Keratinocyte (primary cell): ENCODE data around the gene ZNF710. TPM values are rescaled to one million over a fixed set of nuclear protein-coding genes. Genes with fewer than 3 reads are reported as not detected.

ENCODE experiments used
- DNase-seq: peaks from one replicate; pipeline ENCODE4 v3.0.0-alpha.2; 2011; ENCODE audit warnings: low read depth, missing footprints, low spot score
- FAIRE-seq: peaks from 2 replicates; lab custom pipeline; 2011; peaks lifted over from hg19 to GRCh38; lab: Jason Lieb, UNC
- H2AFZ ChIP-seq: 2 replicates; pipeline ENCODE4 v1.6.0; 2012; ENCODE audit warnings: low read length, control low read depth, inconsistent platforms; ENCODE audit not compliant: control insufficient read depth
- H3K27ac ChIP-seq: 2 replicates; pipeline ENCODE4 v1.5.1; 2011; ENCODE audit warnings: low read length; ENCODE audit not compliant: control insufficient read depth, insufficient read depth
- H3K27me3 ChIP-seq: 3 replicates; pipeline ENCODE4 v1.6.0; 2011; ENCODE audit warnings: low read length; ENCODE audit not compliant: control insufficient read depth, insufficient read depth; ENCODE audit errors: extremely low read depth
- H3K36me3 ChIP-seq, 2 experiments: 2 replicates in 1 of 2; 3 replicates in 1 of 2; pipeline ENCODE4 v1.5.1; 2011; ENCODE audit warnings: low read length in 2 of 2, mild to moderate bottlenecking in 1 of 2; ENCODE audit not compliant: control insufficient read depth in 2 of 2, insufficient read depth in 2 of 2; ENCODE audit errors: extremely low read depth in 1 of 2
- H3K4me1 ChIP-seq: 3 replicates; pipeline ENCODE4 v1.5.1; 2011; ENCODE audit warnings: low read length; ENCODE audit not compliant: control insufficient read depth, insufficient read depth; ENCODE audit errors: extremely low read depth
- H3K4me2 ChIP-seq: 3 replicates; pipeline ENCODE4 v1.6.0; 2011; ENCODE audit warnings: low read depth, low read length; ENCODE audit not compliant: control insufficient read depth, insufficient read depth; ENCODE audit errors: extremely low read depth
- H3K4me3 ChIP-seq, 3 experiments: fragments of 200-600 bp in 1 of 3; sonication (generic) in 1 of 3; 2 replicates in 2 of 3; 3 replicates in 1 of 3; pipeline ENCODE4 v1.5.1; 2011 to 2016; ENCODE audit warnings: low read length in 3 of 3, mild to moderate bottlenecking in 3 of 3, control low read depth in 2 of 3, inconsistent platforms in 1 of 3, low read depth in 1 of 3, mixed read lengths in 1 of 3, mixed run types in 1 of 3, moderate library complexity in 1 of 3; ENCODE audit not compliant: control insufficient read depth in 2 of 3, insufficient read depth in 2 of 3; ENCODE audit errors: extremely low read depth in 1 of 3
- H3K79me2 ChIP-seq: 2 replicates; pipeline ENCODE4 v1.6.0; 2012; ENCODE audit warnings: low read length; ENCODE audit not compliant: control insufficient read depth, insufficient read depth
- H3K9ac ChIP-seq: 3 replicates; pipeline ENCODE4 v1.6.0; 2011; ENCODE audit warnings: low read length; ENCODE audit not compliant: control insufficient read depth, insufficient read depth; ENCODE audit errors: extremely low read depth
- H3K9me1 ChIP-seq: 3 replicates; pipeline ENCODE4 v1.6.0; 2011; ENCODE audit warnings: low read length; ENCODE audit not compliant: control insufficient read depth, insufficient read depth; ENCODE audit errors: extremely low read depth
- H3K9me3 ChIP-seq: 2 replicates; pipeline ENCODE4 v1.5.1; 2012; ENCODE audit warnings: low read depth, low read length; ENCODE audit not compliant: control insufficient read depth
- H4K20me1 ChIP-seq: 3 replicates; pipeline ENCODE4 v1.6.0; 2011; ENCODE audit warnings: low read length; ENCODE audit not compliant: control insufficient read depth, insufficient read depth; ENCODE audit errors: extremely low read depth
- CTCF ChIP-seq, 3 experiments: IDR thresholded peaks in 1 of 3; conservative IDR thresholded peaks in 1 of 3; optimal IDR thresholded peaks in 1 of 3; 2 replicates in 2 of 3; 3 replicates in 1 of 3; pipeline versions ENCODE3 to v1.5.1; 2011; ENCODE audit warnings: low read length in 3 of 3, mild to moderate bottlenecking in 3 of 3, moderate library complexity in 2 of 3, control low read depth in 1 of 3, inconsistent platforms in 1 of 3; ENCODE audit not compliant: insufficient read depth in 2 of 3; ENCODE audit errors: extremely low read depth in 1 of 3
- EZH2 ChIP-seq: IDR thresholded peaks from one replicate; pipeline ENCODE4 v1.6.1; 2012; ENCODE audit warnings: inconsistent platforms, mild to moderate bottlenecking, low read length, moderate library complexity
- dilution Hi-C: fragments of 300-500 bp; cut with MboI; formaldehyde crosslinking; loops from one replicate; pipeline ENCODE4 v1.7.0; 2020; ENCODE audit warnings: low sequenced_read_pairs; ENCODE audit not compliant: extremely low pct_ligation_motif_present
- polyA plus RNA-seq, 5 experiments: library from polyadenylated mRNA; depleted of rRNA in 3 of 5; stranded (reverse) in 3 of 5; stranded (forward) in 1 of 5; unstranded in 1 of 5; fragments of >200 nt; gene quantifications; 1 replicate in 1 of 5; 2 replicates in 3 of 5; 3 replicates in 1 of 5; pipeline versions ENCODE4 v1.2.1 to v1.2.3, GENCODE V29; 2011 to 2012; ENCODE audit warnings: missing spikeins in 2 of 5, low read depth in 1 of 5, low replicate concordance in 1 of 5

ZNF710 gene
- polyA plus RNA-seq, 1 donor (not counting 4 experiments of a cell fraction or from before 2014, with no cell fraction given): 4.5 TPM

GRCh38 chr15:90008607-90009006 lies 7.5 kb downstream of the ZNF710 start:
- H3K9me3 ChIP-seq: peaks cover 4% of the 10 kb centered on the region
- dilution Hi-C loops: no loop called here
- peaks cover 67% of the 10 kb centered on the region for H3K79me2 ChIP-seq
- no peak overlapping the region for H3K4me2 ChIP-seq
- H3K4me3 ChIP-seq: no peak overlapping the region
- peaks cover 8% of the 10 kb centered on the region for H3K9me1 ChIP-seq
- H3K27ac ChIP-seq: no peak overlapping the region
- no peak for TF ChIP-seq CTCF (optimal IDR thresholded peaks at IDR 0.05 in 1 of 3, IDR thresholded peaks at IDR 0.05 in 1 of 3, conservative IDR thresholded peaks at IDR 0.05 in 1 of 3; ENCODE audit: extremely low read depth in 1 of 3, insufficient read depth in 2 of 3, low read length in 3 of 3)
- no peak for TF ChIP-seq EZH2
- no peaks in the 10 kb centered on the region for H4K20me1 ChIP-seq
- peaks cover 4 to 15% of the 10 kb centered on the region in 2 experiments for H3K36me3 ChIP-seq
- no peak overlapping the region for H3K9ac ChIP-seq
- H2AFZ ChIP-seq: no peak overlapping the region
- DNase-seq (no peak), FAIRE-seq (no peak)
- H3K27me3 ChIP-seq: no peaks in the 10 kb centered on the region
- peaks cover 29% of the 10 kb centered on the region for H3K4me1 ChIP-seq

- no peak overlapping the region for H3K9ac ChIP-seq
- H3K79me2 ChIP-seq: peaks cover 66% of the 10 kb centered on the region
- peaks cover 8% of the 10 kb centered on the region for H3K9me1 ChIP-seq
- no peak overlapping the region for H3K4me2 ChIP-seq
- no peak for TF ChIP-seq EZH2
- no peak for TF ChIP-seq CTCF (optimal IDR thresholded peaks at IDR 0.05 in 1 of 3, IDR thresholded peaks at IDR 0.05 in 1 of 3, conservative IDR thresholded peaks at IDR 0.05 in 1 of 3; ENCODE audit: extremely low read depth in 1 of 3, insufficient read depth in 2 of 3, low read length in 3 of 3)
- dilution Hi-C loops: no loop called here
- no peak overlapping the region for H3K4me3 ChIP-seq
- no peak overlapping the region for H2AFZ ChIP-seq
- DNase-seq: no peak
- H3K27ac ChIP-seq: no peak overlapping the region
- H4K20me1 ChIP-seq: no peaks in the 10 kb centered on the region
- H3K9me3 ChIP-seq: peaks cover 4% of the 10 kb centered on the region
- peaks cover 20% of the 10 kb centered on the region for H3K4me1 ChIP-seq
- no peaks in the 10 kb centered on the region for H3K27me3 ChIP-seq
- H3K36me3 ChIP-seq: peaks cover 4 to 15% of the 10 kb centered on the region in 2 experiments
- no peak for FAIRE-seq
Measured at GRCh38 chr15:90009301-90010022, 8.3 kb downstream of the ZNF710 start.
